ENCODE results near the gene TTBK1.

Gene TTBK1

DNA sequence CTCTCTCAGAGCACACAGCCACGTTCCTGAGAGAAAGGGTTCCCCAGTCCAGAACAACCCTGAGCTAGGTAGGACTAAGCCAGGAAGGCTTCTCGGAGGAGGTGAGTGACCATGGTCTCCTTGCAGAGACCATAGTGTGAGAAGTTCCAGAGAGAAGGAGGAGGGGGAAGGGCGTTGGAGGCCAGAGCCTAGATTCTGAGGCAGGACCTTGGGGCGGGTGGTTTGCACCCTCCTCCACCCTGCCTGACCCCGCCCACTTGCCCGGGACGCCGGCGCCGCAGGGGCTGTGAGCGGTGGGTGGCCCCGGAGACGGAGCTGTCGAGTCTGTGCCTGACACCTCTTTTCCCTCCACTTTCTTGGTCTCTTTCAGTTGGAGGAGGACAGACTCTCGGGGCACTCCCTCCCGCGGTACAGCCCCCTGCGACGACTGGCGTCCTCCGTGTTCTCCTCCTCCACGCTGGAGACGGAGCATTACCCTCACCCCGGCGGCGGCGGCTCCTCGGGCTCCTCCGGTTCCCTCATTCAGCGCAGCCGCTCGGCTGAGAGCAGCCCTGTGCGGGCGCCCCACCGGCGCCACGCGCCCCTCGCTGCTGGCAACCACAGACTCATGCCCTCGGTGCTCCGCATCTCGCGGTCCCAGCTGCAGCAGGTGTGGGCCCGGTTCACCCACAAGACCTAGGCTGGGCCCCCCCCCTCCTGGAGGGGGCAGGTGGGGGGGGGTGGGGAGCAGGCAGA lies 26.2 kb downstream of the TTBK1 start:
- TF ChIP-seq, protein P1, sequence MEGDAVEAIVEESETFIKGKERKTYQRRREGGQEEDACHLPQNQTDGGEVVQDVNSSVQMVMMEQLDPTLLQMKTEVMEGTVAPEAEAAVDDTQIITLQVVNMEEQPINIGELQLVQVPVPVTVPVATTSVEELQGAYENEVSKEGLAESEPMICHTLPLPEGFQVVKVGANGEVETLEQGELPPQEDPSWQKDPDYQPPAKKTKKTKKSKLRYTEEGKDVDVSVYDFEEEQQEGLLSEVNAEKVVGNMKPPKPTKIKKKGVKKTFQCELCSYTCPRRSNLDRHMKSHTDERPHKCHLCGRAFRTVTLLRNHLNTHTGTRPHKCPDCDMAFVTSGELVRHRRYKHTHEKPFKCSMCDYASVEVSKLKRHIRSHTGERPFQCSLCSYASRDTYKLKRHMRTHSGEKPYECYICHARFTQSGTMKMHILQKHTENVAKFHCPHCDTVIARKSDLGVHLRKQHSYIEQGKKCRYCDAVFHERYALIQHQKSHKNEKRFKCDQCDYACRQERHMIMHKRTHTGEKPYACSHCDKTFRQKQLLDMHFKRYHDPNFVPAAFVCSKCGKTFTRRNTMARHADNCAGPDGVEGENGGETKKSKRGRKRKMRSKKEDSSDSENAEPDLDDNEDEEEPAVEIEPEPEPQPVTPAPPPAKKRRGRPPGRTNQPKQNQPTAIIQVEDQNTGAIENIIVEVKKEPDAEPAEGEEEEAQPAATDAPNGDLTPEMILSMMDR (IDR thresholded peaks at IDR 0.05; ENCODE audit: control extremely low read depth, extremely low read depth, low read depth, missing control alignments): no peak
- ChIA-PET CTCF (interaction anchor here (1.2 to 3.2 kb wide), 5 partner anchors 10 to 237 kb away, joined by 4 to 14 read pairs (median 7); partner anchors contain the start of gene DNPH1), POLR2A (no interaction called here)
- DNase-seq (ENCODE audit: extremely low spot score): no peak

- DNase-seq (ENCODE audit: extremely low spot score): no peak
- CTCF ChIA-PET: interaction anchor here (1.1 kb wide), 1 partner anchor 9 kb away, joined by 3 read pairs; no protein-coding TSS in a partner anchor
- POLR2A ChIA-PET: interaction anchor here (0.6 kb wide), 1 partner anchor 856 kb away, joined by 4 read pairs; the partner anchor contains the start of genes MRPL14 and TMEM63B
- TF ChIP-seq, protein P1 (IDR thresholded peaks at IDR 0.05; ENCODE audit: control extremely low read depth, extremely low read depth, low read depth, missing control alignments): no peak
Measured at GRCh38 chr6:43271103-43271815, 28.0 kb downstream of the TTBK1 start.

GRCh38 chr6:43271944-43272343 lies 28.7 kb downstream of the TTBK1 start:
- POLR2A ChIA-PET: interaction anchor here (0.6 kb wide), 1 partner anchor 855 kb away, joined by 4 read pairs; the partner anchor contains the start of genes MRPL14 and TMEM63B
- CTCF ChIA-PET: interaction anchor here (1.1 to 1.3 kb wide), 4 partner anchors 9 to 235 kb away, joined by 3 to 4 read pairs (median 3); no protein-coding TSS in a partner anchor
- DNase-seq (ENCODE audit: extremely low spot score): no peak
- TF ChIP-seq, protein P1 (IDR thresholded peaks at IDR 0.05; ENCODE audit: control extremely low read depth, extremely low read depth, low read depth, missing control alignments): no peak

- ChIA-PET CTCF (no interaction called here), POLR2A (no interaction called here)
- TF ChIP-seq, protein P1 (IDR thresholded peaks at IDR 0.05; ENCODE audit: control extremely low read depth, extremely low read depth, low read depth, missing control alignments): no peak
- DNase-seq (ENCODE audit: extremely low spot score): no peak
Measured at GRCh38 chr6:43273707-43274106, 30.4 kb downstream of the TTBK1 start.

DNA sequence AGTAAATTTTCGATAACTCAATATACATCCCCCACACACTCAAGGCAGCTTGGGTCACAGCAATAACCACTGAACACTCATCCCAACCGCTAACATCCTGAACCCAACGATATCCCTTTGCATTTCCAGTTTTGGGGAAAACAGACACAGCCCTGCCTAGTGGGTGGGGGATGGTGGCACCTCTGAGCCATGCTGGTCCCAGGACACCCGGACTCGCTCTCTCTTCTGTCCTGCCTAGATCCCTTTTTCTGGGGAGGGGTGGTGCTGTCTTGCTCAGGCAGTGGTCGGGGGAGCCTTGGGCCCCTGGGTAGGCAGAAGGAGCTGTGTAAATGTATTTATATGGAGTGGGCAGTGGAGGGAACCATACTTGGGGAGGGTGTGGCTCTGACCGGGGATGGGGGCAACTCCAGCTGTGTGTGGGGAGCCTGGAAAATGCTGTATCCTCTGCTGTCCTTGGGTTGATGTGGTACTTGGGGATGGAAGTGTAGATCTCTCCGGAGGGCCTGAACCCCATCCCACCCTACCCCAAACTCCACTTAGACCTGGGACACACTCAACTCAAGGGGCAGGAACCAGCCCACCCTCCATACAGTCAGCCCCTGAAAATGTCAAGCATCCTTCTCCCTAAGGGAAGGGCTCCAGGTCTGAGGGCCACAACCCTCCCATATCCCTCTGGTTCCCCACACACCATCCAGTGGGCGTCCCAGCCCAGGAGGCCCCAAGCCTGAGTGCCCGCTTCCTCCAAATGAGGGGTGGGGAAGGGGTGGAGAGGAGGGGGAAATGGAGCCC lies 31.0 kb downstream of the TTBK1 start:
- TF ChIP-seq, protein P1 (IDR thresholded peaks at IDR 0.05; ENCODE audit: control extremely low read depth, extremely low read depth, low read depth, missing control alignments): no peak
- CTCF ChIA-PET: no interaction called here
- DNase-seq (ENCODE audit: extremely low spot score): no peak
- POLR2A ChIA-PET: no interaction called here
